Measurements from ENCODE around the gene SFRP2. TPM values are rescaled to one million over a fixed set of nuclear protein-coding genes. Genes with fewer than 3 reads are reported as not detected.

The SFRP2 gene
- total and polyA plus RNA-seq, 2 donors from 2014 or later, result 4.1 TPM; not detected in 1

GRCh38 chr4:153792618-153793247 is 3.9 kb upstream of the SFRP2 start:
- no peak for TF ChIP-seq CTCF (IDR thresholded peaks at IDR 0.05; ENCODE audit: borderline replicate concordance, extremely low read depth, insufficient read depth)
- intact Hi-C loops (cut with DNase I), result no loop called here
- peaks cover 19% of the 10 kb centered on the region for H3K27me3 ChIP-seq (ENCODE audit: control insufficient read depth, insufficient read depth, low read length)
- FAIRE-seq (no peak), DNase-seq (peak in 2 of 5 donors; percentile 40 to 67)
- H3K4me3 ChIP-seq (ENCODE audit: low read length in 3 of 3), result peak overlapping the region in 2 of 3 donors; percentile 27 to 33
- no peaks in the 10 kb centered on the region for H3K36me3 ChIP-seq (ENCODE audit: control insufficient read depth in 2 of 3, insufficient read depth in 3 of 3, low read length in 3 of 3)
- no peak overlapping the region for H3K9ac ChIP-seq (ENCODE audit: low read length in 3 of 3)
- H3K9me3 ChIP-seq (ENCODE audit: control insufficient read depth in 2 of 3, insufficient read depth in 1 of 3, low read length in 3 of 3), result no peaks in the 10 kb centered on the region
- peaks cover 0 to 11% (median 0%) of the 10 kb centered on the region in 3 donors for H3K4me1 ChIP-seq (ENCODE audit: control insufficient read depth in 2 of 3, insufficient read depth in 2 of 3, low read depth in 1 of 3, low read length in 3 of 3)
- H3K27ac ChIP-seq (ENCODE audit: low read depth in 2 of 2, low read length in 2 of 2), result no peak overlapping the region

GRCh38 chr4:153791746-153792617 is 3.1 kb upstream of the SFRP2 start:
- peaks cover 19% of the 10 kb centered on the region for H3K27me3 ChIP-seq (ENCODE audit: control insufficient read depth, insufficient read depth, low read length)
- no peak overlapping the region for H3K27ac ChIP-seq (ENCODE audit: low read depth in 2 of 2, low read length in 2 of 2)
- no peaks in the 10 kb centered on the region for H3K9me3 ChIP-seq (ENCODE audit: control insufficient read depth in 2 of 3, insufficient read depth in 1 of 3, low read length in 3 of 3)
- peaks cover 0 to 11% (median 0%) of the 10 kb centered on the region in 3 donors for H3K4me1 ChIP-seq (ENCODE audit: control insufficient read depth in 2 of 3, insufficient read depth in 2 of 3, low read depth in 1 of 3, low read length in 3 of 3)
- DNase-seq (peak; percentile 73 to 94 (median 92)), FAIRE-seq (no peak)
- H3K36me3 ChIP-seq (ENCODE audit: control insufficient read depth in 2 of 3, insufficient read depth in 3 of 3, low read length in 3 of 3), result no peaks in the 10 kb centered on the region
- H3K9ac ChIP-seq (ENCODE audit: low read length in 3 of 3), result peak overlapping the region in 1 of 3 donors; percentile 39
- H3K4me3 ChIP-seq (ENCODE audit: low read length in 3 of 3), result peak overlapping the region; percentile 26 to 62 (median 33)
- intact Hi-C loops (cut with DNase I), result no loop called here
- no peak for TF ChIP-seq CTCF (IDR thresholded peaks at IDR 0.05; ENCODE audit: borderline replicate concordance, extremely low read depth, insufficient read depth)

- H3K4me3 ChIP-seq (ENCODE audit: low read length in 3 of 3), result peak overlapping the region in 1 of 3 donors; percentile 2
- DNase-seq (peak; percentile 76 to 84 (median 80)), FAIRE-seq (no peak)
- no peaks in the 10 kb centered on the region for H3K9me3 ChIP-seq (ENCODE audit: control insufficient read depth in 2 of 3, insufficient read depth in 1 of 3, low read length in 3 of 3)
- TF ChIP-seq CTCF (IDR thresholded peaks at IDR 0.05; ENCODE audit: borderline replicate concordance, extremely low read depth, insufficient read depth), result no peak
- no peak overlapping the region for H3K27ac ChIP-seq (ENCODE audit: low read depth in 2 of 2, low read length in 2 of 2)
- no peaks in the 10 kb centered on the region for H3K36me3 ChIP-seq (ENCODE audit: control insufficient read depth in 2 of 3, insufficient read depth in 3 of 3, low read length in 3 of 3)
- peaks cover 19% of the 10 kb centered on the region for H3K27me3 ChIP-seq (ENCODE audit: control insufficient read depth, insufficient read depth, low read length)
- intact Hi-C loops (cut with DNase I), result no loop called here
- H3K9ac ChIP-seq (ENCODE audit: low read length in 3 of 3), result no peak overlapping the region
- peaks cover 0 to 11% (median 0%) of the 10 kb centered on the region in 3 donors for H3K4me1 ChIP-seq (ENCODE audit: control insufficient read depth in 2 of 3, insufficient read depth in 2 of 3, low read depth in 1 of 3, low read length in 3 of 3)
Observed at GRCh38 chr4:153790962-153791551, 2.2 kb upstream of the SFRP2 start.

All from kidney (tissue), 14 donors.